HG03045 (cell line): ENCODE measurements around the gene LAMA1.

Experiments used
- ATAC-seq: cut with Tn5 transposase; IDR thresholded peaks from one replicate; pipeline ENCODE4 v1.9.1; 2021; ENCODE audit warnings: mild to moderate bottlenecking, moderate library complexity; ENCODE audit not compliant: unreplicated experiment

Gene LAMA1

DNA sequence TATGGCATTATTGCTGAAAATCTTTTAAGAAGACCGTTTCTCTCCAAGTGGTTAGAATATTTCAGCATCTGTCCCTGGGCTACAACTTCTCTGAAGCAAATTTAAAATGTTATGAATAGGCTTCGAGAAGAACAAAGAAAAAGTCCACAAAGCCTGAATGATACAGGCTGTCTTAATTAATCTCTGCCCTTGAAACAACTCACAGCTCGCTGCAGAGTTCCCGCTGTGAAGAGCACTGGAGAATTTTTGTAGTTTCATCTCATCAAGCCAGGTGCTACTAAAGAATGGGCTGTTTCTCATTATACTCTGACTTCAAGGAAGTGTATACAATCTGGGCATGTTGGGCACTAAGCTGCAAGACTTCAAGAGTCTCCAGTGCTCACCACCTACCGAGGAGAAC is 67.6 kb downstream of the LAMA1 start:
- no peak for ATAC-seq

DNA sequence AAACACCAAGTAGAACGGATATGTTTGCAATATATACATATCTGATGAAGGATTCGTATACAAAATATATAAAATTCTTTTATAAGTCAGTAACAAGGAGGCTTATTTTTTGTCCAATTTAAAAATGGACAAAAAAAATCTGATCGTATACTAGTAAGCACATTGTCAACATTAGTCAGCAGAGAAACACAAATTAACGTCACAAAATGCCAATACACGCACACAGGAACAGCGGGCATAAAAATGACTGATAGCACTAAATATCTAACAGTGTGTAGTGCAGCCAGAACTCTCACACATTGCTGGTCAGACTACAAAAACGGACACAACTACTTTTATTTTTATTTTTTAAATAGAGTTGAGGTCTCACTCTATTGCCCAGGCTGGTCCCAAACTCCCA is 69.5 kb downstream of the LAMA1 start:
- no peak for ATAC-seq

- ATAC-seq, result no peak
Observed at GRCh38 chr18:7047336-7047735, 70.3 kb downstream of the LAMA1 start.

- ATAC-seq, result no peak
Observed at GRCh38 chr18:7038330-7038851, 79.2 kb downstream of the LAMA1 start.

DNA sequence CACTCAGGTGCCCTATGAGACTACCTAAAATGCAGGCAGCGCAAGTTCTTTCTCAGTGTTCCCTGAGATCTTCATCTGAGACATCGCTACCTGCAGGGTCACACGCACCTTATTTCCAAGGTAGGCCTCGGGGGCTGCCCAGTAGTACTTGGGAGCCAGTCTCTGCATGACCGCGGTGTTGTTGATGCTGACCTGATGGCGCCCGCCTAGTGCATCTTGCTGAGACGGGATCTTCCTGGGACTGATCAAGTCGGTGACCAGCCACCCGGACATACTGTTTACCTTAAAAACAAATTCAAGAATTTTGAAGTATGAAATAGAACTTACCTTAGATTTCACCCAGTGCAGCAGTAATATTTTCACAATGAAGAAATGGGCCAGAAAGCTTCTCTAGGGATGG is 80.1 kb downstream of the LAMA1 start:
- no peak for ATAC-seq

DNA sequence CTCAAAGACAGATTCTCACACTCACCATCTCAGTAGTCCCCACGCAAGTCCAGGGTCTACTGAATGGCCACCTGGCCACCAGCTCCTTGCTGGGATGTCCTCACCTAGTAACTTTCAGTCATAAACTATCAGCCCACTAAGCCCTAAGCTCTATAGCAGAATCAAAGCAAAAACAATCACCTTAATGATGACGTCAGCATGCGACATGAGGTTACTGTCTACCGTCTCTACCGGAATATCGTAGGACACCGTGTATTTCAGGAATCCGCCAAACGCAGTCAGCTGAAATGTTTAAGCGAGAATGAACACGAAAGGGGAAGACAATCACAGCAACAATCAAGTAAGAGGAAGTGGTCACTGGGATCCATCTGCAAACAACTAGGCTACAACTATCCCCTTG is 81.8 kb downstream of the LAMA1 start:
- no peak for ATAC-seq

DNA sequence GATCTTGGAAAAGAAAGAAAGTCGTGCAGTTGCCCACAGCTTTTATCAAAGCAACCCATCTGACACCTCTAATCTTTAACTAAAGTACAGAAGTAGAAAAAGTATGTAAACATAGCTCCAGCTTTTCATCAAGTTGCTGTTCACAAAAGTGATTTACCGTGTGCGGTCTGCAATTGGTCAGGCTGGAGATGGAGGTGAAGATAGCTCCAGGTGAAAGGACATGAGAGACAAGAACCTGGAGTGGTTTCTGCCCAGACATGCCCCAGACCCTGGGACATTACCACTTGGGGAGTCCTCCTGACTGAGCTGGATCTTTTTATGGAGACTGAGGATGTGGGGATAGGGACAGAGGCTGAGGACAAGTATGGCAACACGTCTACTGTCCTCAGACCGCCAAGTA is 82.7 kb downstream of the LAMA1 start:
- ATAC-seq, result no peak

DNA sequence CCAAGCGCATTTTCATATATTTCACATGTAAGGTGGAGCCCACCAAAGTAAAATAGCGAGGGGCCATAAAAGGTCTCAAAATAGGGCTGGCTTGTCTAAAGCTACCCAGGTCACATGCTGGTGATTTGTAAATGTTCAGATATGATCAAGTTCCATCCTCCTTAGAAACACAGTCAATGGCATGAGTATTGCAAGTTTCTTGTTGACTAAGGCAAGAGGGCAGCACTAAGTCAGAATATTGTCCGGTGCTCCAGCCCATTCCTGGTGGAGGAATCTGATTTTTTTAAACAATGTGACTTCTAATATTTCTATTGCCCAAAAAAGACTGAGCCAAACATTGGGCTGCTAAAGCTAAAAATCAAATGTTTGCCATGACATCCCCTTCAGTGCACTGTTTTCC is 85.1 kb downstream of the LAMA1 start:
- no peak for ATAC-seq

- no peak for ATAC-seq
Observed at GRCh38 chr18:7028625-7029024, 89.0 kb downstream of the LAMA1 start.

DNA sequence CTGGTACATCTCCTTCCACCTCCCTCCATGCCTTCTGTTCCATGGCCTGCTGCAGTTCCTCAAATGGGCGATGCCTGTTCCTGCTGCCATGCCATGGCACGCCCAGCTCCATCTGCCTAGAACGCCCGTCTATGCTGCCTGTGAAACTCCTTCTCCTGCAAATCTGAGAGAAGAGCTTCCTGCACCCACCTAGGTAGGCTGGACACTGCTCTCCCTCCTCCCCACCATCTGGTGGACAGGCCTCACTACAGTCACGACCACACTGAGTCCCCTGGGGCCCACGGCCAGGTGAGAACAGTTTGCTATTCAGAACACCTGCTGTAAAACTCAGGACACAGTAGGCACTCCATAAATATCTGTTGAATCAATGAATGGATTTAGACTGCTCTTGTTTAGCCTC is 92.4 kb downstream of the LAMA1 start:
- no peak for ATAC-seq

GRCh38 chr18:7023581-7023980 is 94.0 kb downstream of the LAMA1 start:
- no peak for ATAC-seq

DNA sequence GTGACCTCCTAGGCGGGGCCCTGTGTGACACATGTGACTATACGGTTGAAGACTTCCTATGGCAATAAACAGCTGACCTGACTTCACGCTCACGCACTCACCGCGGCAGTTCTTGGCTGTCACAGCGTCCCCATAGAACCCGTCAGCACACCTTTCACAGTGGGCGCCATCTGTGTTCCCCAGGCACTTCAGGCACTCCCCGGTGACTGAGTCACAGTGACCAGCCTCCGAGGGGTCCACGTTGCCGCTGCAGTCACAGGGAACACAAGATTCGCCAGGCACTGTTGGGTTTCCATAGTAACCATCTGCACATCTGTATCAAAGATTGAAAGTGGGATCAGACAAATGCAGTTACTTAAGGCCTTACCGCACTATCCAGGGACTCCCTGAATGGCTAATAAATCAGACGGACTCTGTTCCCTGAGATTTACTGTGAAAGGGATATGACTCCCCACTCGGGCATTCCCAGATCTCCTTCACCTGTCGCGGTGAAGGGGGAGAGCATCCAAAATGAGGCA is 94.5 kb downstream of the LAMA1 start:
- ATAC-seq, result no peak

DNA sequence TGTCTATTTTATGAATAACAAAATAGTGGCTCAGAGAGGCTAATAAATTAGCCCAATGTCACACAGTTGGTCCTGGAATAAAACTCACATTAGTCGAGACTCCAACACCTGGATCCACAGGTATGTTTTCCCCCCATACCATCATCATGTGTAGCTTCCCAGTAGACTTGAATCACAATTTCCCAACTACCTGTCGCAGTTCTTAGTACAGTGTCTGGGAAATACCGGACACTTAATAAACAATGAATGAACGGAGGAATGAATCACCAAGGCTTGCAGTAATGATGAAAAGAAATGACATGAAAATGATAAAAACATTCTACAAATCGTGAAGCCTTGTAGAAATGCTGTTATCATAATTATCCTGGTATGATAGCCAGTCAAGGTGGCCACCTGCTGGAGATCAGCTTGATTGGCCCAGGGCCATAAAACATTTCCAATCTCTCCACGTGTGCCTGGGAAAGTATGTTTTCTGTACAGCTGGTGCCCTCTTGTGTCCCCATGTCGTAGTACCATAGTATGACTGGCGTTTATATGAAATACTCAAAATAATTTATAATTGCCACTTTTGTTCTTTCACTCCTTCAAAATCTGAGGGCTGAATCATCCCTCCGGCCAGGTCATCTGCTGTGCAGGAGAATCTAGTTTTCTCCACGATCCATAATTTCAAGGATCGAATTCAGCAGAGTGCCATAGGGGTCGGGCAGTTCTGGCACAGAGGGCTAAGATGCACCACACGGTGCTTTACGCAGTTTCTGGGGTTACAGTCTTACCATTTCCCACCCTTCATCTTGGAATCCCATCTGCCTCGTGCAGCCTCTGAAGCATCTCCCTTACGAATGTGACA is 95.4 kb downstream of the LAMA1 start:
- ATAC-seq, result no peak

DNA sequence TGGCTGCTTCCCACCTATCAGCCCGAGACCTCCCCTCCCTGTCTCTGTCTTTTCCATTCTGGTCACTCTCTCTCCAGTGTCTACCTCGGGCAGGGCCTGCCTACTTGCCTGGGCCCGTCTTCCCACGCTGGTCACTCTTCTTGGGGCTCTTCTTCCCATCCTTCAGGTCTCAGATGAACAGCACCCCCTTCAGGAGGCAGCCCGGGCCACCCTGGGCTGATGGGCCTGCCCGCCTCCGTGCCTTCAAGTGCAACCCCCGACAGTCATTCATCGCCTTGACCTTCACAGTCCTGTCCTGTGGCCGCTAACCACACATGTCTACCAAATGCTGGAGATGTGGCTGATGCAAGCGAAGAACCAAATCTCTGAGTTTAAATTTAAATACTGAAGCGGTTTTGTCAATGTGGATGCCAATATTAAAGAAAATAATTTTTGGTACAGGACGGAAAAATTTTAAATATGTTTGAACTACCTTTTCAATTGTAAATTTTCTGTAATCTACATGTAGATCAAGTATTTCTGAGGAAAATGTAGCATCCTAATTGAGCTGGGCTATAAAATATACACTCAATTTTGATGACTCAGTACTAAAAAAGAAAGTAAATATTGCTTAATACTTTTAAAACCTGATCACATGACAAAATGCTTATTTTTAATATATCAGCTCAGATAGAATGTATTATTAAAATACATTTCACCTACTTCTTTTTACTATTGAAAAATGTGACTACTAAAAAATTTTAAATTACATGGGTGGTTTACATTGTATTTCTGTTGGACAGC is 96.4 kb downstream of the LAMA1 start:
- no peak for ATAC-seq

GRCh38 chr18:7017013-7017412 is 100.6 kb downstream of the LAMA1 start:
- ATAC-seq, result no peak

GRCh38 chr18:7011142-7011541 is 106.5 kb downstream of the LAMA1 start:
- ATAC-seq, result no peak

DNA sequence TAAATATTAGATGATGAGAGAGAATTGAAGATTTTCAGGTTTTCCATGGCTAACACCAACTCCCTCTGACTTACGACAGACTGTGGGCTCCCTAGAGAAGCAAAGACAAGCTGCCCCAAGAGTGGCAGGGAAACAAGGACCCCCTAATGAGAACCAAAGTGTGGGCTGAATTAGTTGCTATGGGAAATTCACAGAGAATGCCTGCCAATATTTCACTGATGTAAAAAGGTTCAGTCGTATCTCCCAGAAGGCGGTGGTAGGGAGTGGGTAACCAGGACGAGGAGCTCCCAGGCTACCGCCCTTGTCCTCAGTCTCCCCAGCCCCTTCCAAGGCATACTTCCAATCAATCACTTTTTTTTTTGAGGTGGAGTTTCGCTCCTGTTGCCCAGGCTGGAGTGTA is 113.6 kb downstream of the LAMA1 start:
- no peak for ATAC-seq

- ATAC-seq, result no peak
Observed at GRCh38 chr18:7002107-7002506, 115.5 kb downstream of the LAMA1 start.

DNA sequence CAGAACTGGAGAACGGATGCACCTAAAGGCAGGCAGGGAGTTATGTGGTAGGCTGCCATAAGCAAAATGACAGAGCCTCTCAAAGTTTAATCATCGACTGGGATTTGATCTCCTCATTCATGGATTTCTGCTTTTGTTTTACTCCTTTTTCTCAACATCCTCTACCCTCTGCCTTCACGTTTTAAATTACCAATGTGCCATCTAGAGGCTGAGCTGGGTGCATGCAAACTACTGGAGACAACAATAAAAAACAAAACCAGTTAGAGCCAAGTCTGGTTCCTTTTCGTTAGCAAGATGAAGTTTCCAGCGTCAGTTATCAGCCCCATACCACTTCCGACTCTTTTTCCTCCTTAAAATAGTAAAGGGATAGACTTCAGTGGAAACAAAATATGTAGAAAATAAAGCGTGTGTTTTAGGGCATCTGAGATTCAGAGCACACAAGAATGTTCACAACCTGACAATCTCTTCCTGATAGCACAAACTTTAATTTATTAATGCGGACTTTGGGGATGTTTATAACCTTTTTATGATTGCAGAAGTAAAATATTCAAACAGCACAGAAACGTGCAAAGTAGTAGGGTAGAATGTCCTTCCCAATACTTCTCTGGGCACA is 117.0 kb downstream of the LAMA1 start:
- no peak for ATAC-seq

GRCh38 chr18:6997808-6998207 is 119.8 kb downstream of the LAMA1 start:
- ATAC-seq, result no peak

DNA sequence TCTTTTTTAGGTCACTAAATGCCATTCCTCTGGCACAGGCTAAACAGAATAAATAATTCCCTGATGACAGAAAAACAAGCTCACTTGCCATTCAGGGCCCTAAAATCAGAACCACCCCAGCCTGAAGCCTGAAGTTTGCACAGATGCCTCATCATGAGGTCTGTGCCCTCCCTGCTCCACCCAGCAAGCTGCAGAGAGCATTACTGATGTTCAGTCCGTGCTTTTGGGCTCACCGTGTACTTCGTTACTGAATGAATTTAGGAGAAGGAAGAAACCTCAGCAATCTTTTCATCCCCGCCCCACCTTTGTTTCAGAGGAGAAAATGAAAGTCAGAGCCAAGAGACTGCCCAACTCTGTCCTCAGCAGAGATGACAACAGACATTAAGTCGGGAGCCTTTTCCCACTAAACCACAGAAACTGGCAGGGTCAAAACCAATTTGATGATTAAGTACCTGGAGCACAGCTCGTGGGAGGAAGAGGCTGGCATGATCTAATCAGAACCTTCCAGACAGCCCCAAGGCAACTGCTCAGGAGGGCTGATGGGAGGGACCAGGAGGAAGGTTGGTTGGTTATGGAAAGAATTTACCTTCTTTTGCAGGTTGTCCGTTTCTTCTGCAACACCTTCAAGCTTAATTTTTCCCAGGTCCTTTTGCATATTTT is 122.7 kb downstream of the LAMA1 start:
- ATAC-seq, result no peak
